Breast epithelium (tissue), 4 donors: Measurements from ENCODE around the gene ZNF438. TPM values are rescaled to one million over a fixed set of nuclear protein-coding genes. Genes with fewer than 3 reads are reported as not detected.
A peak's percentile ranks its signal among the peaks of the same experiment; 100 is the strongest.

Experiments used
- DNase-seq, 2 donors: peaks; one replicate each; pipeline ENCODE4 v3.0.0-alpha.2; 2019; ENCODE audit warnings: low spot score in 2 of 2
- H3K27ac ChIP-seq, 2 donors: fragments of 200-600 bp; sonication (generic) in 1 of 2; one replicate each; pipeline ENCODE4 v1.5.1; 2016 to 2019; ENCODE audit warnings: mild to moderate bottlenecking in 1 of 2
- H3K27me3 ChIP-seq, 2 donors: fragments of 200-600 bp; sonication (generic) in 1 of 2; one replicate each; pipeline versions ENCODE4 v1.5.1 to v1.6.0; 2017 to 2019; ENCODE audit warnings: control low read depth in 1 of 2, mild to moderate bottlenecking in 1 of 2
- H3K36me3 ChIP-seq: fragments of 200-600 bp; one replicate; pipeline ENCODE4 v1.5.1; 2019
- H3K4me1 ChIP-seq, 2 donors: fragments of 200-600 bp; sonication (generic); one replicate each; pipeline ENCODE4 v1.5.1; 2016 to 2019; ENCODE audit warnings: control low read depth in 1 of 2
- H3K4me3 ChIP-seq, 3 donors: fragments of 200-600 bp; sonication (generic); 1 replicate in 2 of 3; 2 replicates in 1 of 3; pipeline ENCODE4 v1.5.1; 2016 to 2019; ENCODE audit warnings: mild to moderate bottlenecking in 3 of 3, moderate library complexity in 2 of 3
- H3K9me3 ChIP-seq, 2 donors: fragments of 200-600 bp; sonication (generic) in 1 of 2; one replicate each; pipeline ENCODE4 v1.5.1; 2016 to 2019; ENCODE audit warnings: control low read depth in 1 of 2
- POLR2A ChIP-seq: fragments of 450-650 bp; IDR thresholded peaks from one replicate; pipeline ENCODE4 v1.6.1; 2016; ENCODE audit warnings: antibody characterized with exemption, mild to moderate bottlenecking, moderate library complexity
- POLR2AphosphoS5 ChIP-seq, 3 donors: sonication (generic); formaldehyde crosslinking; IDR thresholded peaks; one replicate each; pipeline ENCODE4 v1.6.1; 2017; ENCODE audit warnings: antibody characterized with exemption in 3 of 3
- intact Hi-C: fragments of 100-400 bp; cut with DNase I; formaldehyde crosslinking; loops from one replicate; pipeline ENCODE4 v1.15.1; 2023; ENCODE audit warnings: low total_unique reads
- total RNA-seq, 3 donors: library from RNA; depleted of rRNA; stranded (reverse); fragments of >200 nt; gene quantifications; one replicate each; pipeline ENCODE4 v1.1.0, GENCODE V29; 2016
- TF ChIP-seq, protein P1 (sequence below), 3 donors: fragments of 450-650 bp; IDR thresholded peaks; one replicate each; pipeline ENCODE4 v1.5.1; 2016 to 2017; ENCODE audit warnings: antibody characterized with exemption in 3 of 3, mild to moderate bottlenecking in 3 of 3, moderate library complexity in 3 of 3

The ZNF438 gene
- total RNA-seq, 3 donors from 2014 or later, result 8.8 to 34.6 (median 10.0) TPM

GRCh38 chr10:30813872-30814481 is 217.7 kb downstream of the ZNF438 start:
- TF ChIP-seq POLR2A (no peak), POLR2AphosphoS5 (IDR thresholded peaks at IDR 0.05) (no peak)
- TF ChIP-seq, protein P1, sequence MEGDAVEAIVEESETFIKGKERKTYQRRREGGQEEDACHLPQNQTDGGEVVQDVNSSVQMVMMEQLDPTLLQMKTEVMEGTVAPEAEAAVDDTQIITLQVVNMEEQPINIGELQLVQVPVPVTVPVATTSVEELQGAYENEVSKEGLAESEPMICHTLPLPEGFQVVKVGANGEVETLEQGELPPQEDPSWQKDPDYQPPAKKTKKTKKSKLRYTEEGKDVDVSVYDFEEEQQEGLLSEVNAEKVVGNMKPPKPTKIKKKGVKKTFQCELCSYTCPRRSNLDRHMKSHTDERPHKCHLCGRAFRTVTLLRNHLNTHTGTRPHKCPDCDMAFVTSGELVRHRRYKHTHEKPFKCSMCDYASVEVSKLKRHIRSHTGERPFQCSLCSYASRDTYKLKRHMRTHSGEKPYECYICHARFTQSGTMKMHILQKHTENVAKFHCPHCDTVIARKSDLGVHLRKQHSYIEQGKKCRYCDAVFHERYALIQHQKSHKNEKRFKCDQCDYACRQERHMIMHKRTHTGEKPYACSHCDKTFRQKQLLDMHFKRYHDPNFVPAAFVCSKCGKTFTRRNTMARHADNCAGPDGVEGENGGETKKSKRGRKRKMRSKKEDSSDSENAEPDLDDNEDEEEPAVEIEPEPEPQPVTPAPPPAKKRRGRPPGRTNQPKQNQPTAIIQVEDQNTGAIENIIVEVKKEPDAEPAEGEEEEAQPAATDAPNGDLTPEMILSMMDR (IDR thresholded peaks at IDR 0.05), result no peak
- H3K27ac ChIP-seq, result no peak overlapping the region
- no peaks in the 10 kb centered on the region for H3K4me1 ChIP-seq
- intact Hi-C loops, result no loop called here
- H3K4me3 ChIP-seq, result no peak overlapping the region
- H3K27me3 ChIP-seq, result peaks cover 0 to 3% of the 10 kb centered on the region in 2 donors
- no peaks in the 10 kb centered on the region for H3K9me3 ChIP-seq
- H3K36me3 ChIP-seq, result no peaks in the 10 kb centered on the region
- no peak for DNase-seq

DNA sequence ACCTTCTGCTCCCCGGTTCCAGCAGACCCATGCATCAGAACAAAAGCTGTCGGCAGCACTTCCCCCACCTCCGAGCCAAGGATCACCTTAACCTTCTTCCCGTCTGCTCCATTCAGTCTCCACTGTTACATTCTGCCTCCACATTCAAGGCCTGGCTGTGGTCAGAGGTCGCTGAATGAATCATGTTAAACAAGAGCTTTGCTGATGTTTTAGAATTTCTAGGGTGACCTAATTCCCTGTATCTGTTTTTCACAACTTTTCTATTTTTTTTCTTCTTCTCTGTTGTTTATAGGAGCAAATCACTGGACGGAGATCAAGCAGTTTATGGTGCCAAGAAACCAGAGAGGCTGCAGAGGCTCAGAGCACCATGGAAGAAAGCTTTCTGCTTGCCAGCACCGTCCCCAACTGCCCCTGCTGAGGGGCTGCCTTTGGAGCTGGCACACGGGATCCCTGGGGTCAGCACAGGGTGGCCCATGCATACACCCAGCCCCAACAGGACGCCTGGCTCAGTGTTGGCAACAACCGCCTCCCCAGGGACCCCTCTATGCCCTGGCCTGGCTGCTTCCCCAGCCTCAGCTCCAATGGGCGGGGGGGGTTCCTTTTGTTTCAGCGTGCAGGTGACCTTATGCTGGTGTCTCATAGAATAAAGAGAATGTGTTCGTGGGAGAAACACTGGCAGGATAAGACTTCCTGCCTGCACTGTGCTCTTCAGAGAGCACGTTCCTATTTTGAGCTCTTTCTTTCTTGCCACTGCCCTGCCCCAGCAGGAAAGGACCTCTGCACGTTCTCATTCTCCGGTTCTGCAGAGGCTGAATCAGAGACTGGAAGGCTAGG is 219.4 kb downstream of the ZNF438 start:
- Histone ChIP-seq H3K36me3 (no peaks in the 10 kb centered on the region), H3K27ac (peak overlapping the region; percentile 61 to 84), H3K9me3 (no peaks in the 10 kb centered on the region), H3K4me3 (peak overlapping the region in 2 of 3 donors; percentile 15 to 41), H3K4me1 (no peaks in the 10 kb centered on the region), H3K27me3 (no peaks in the 10 kb centered on the region)
- peak in 1 of 3 donors; percentile 65 for TF ChIP-seq POLR2AphosphoS5 (IDR thresholded peaks at IDR 0.05)
- TF ChIP-seq, protein P1 (IDR thresholded peaks at IDR 0.05), result no peak
- DNase-seq, result peak in 1 of 2 donors; percentile 21
- intact Hi-C loops, result no loop called here

DNA sequence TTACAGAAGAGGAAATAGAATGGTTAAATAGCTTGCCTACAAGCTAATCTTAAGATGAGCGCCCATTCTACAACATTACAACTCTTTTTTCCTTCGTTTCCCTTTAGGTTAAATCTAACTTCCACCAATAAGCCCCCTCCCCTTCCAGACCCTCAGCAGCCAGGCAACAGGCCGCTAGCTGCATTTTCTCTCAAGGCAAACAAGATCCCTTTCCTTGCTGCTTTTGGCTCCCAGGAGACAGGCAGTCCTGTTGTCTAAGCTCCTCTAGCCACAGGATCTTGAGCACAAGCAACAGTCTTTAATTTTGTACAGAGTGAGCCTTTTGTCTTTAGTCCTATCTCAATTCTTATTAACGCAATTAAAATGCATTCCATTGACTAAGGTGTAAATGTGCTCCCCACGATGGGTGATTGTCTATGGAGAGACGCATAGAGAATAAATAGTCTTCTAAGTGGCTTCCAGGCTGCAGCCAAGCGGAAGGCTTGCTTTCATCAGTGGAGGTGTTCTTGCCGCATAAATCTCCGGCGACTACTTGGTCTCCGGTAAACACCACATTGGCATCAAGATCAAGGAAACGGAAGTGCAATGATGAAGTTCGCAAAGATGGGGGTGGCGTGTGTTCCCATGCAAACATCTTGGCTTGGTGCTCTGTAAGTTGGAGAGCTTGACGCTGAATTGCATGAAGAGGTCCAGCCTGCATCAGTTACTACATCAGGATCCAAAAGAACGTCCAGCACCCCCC is 220.2 kb downstream of the ZNF438 start:
- H3K4me3 ChIP-seq, result peak overlapping the region in 1 of 3 donors; percentile 11

GRCh38 chr10:30810416-30810815 is 221.2 kb downstream of the ZNF438 start:
- no peak for DNase-seq
- intact Hi-C loops, result no loop called here
- H3K4me3 ChIP-seq, result no peak overlapping the region
- no peaks in the 10 kb centered on the region for H3K36me3 ChIP-seq
- H3K9me3 ChIP-seq, result no peaks in the 10 kb centered on the region
- H3K27me3 ChIP-seq, result no peaks in the 10 kb centered on the region
- TF ChIP-seq, protein P1 (IDR thresholded peaks at IDR 0.05), result no peak
- no peak for TF ChIP-seq POLR2A
- H3K4me1 ChIP-seq, result no peaks in the 10 kb centered on the region
- H3K27ac ChIP-seq, result peak overlapping the region in 1 of 2 donors; percentile 55

More for the DNA sequence above, 220.2 kb downstream of the ZNF438 start:
- H3K27ac ChIP-seq, result peak overlapping the region in 1 of 2 donors; percentile 55
- no peaks in the 10 kb centered on the region for H3K9me3 ChIP-seq
- H3K27me3 ChIP-seq, result no peaks in the 10 kb centered on the region
- intact Hi-C loops, result no loop called here
- H3K36me3 ChIP-seq, result no peaks in the 10 kb centered on the region
- TF ChIP-seq, protein P1 (IDR thresholded peaks at IDR 0.05), result no peak
- TF ChIP-seq POLR2AphosphoS5 (IDR thresholded peaks at IDR 0.05), result peak in 2 of 3 donors; percentile 23 to 45
- DNase-seq, result no peak
- H3K4me1 ChIP-seq, result no peaks in the 10 kb centered on the region
